Occipital lobe (tissue), 2 donors: ENCODE results near the gene ATXN7L1. TPM values are rescaled to one million over a fixed set of nuclear protein-coding genes. Genes with fewer than 3 reads are reported as not detected.
"Not testable (repeated sequence)": the region's sequence is repeated elsewhere in the genome, so short reads cannot be mapped to it uniquely, and the experiment has no call there.

Experiments
- DNase-seq: peaks from one replicate; lab custom pipeline; 2025; lab: John Stamatoyannopoulos, UW
- total RNA-seq: library from RNA; depleted of rRNA; stranded (reverse); fragments of >200 nt; gene quantifications from one replicate; pipeline ENCODE4 v1.2.3, GENCODE V29; 2014

Gene ATXN7L1
- total RNA-seq, 1 donor from 2014 or later = 12.3 TPM

- no peak for DNase-seq
These were observed 132.1 kb downstream of the ATXN7L1 start for GRCh38 chr7:105744258-105744657.

- no peak for DNase-seq
These were observed 132.9 kb downstream of the ATXN7L1 start for GRCh38 chr7:105743351-105744090.

- no peak for DNase-seq
These were observed 133.6 kb downstream of the ATXN7L1 start for GRCh38 chr7:105742787-105743186.

GRCh38 chr7:105741982-105742381, 134.4 kb downstream of the ATXN7L1 start:
- DNase-seq = no peak

GRCh38 chr7:105738133-105738532, 138.3 kb downstream of the ATXN7L1 start:
- no peak for DNase-seq

- DNase-seq = no peak
These were observed 142.2 kb downstream of the ATXN7L1 start for GRCh38 chr7:105734233-105734632.

GRCh38 chr7:105731042-105731441, 145.4 kb downstream of the ATXN7L1 start:
- no peak for DNase-seq

- DNase-seq = no peak
These were observed 148.4 kb downstream of the ATXN7L1 start for GRCh38 chr7:105728028-105728427.

GRCh38 chr7:105724688-105725087, 151.7 kb downstream of the ATXN7L1 start:
- DNase-seq = no peak

GRCh38 chr7:105723572-105723971, 152.8 kb downstream of the ATXN7L1 start:
- no peak for DNase-seq

GRCh38 chr7:105721571-105722104, 154.8 kb downstream of the ATXN7L1 start:
- DNase-seq = no peak

- DNase-seq = no peak
These were observed 156.5 kb downstream of the ATXN7L1 start for GRCh38 chr7:105719919-105720318.

GRCh38 chr7:105719395-105719794, 157.0 kb downstream of the ATXN7L1 start:
- no peak for DNase-seq

GRCh38 chr7:105718511-105718925, 157.9 kb downstream of the ATXN7L1 start:
- DNase-seq = no peak

- DNase-seq = no peak
These were observed 160.9 kb downstream of the ATXN7L1 start for GRCh38 chr7:105715528-105715927.

- DNase-seq = no peak
These were observed 162.6 kb downstream of the ATXN7L1 start for GRCh38 chr7:105713488-105714465.

- no peak for DNase-seq
These were observed 163.5 kb downstream of the ATXN7L1 start for GRCh38 chr7:105712877-105713276.

- no peak for DNase-seq
These were observed 164.5 kb downstream of the ATXN7L1 start for GRCh38 chr7:105711726-105712402.

- not testable (repeated sequence) for DNase-seq
These were observed 165.7 kb downstream of the ATXN7L1 start for GRCh38 chr7:105710720-105711119.

GRCh38 chr7:105708763-105709080, 167.7 kb downstream of the ATXN7L1 start:
- no peak for DNase-seq

- DNase-seq = no peak
These were observed 168.2 kb downstream of the ATXN7L1 start for GRCh38 chr7:105707967-105708762.
